CD4-positive, alpha-beta T cell treated with Interleukin-15 for 1 hour (primary cell): Measurements from ENCODE around the gene NTNG2.

ENCODE experiments used
- DNase-seq: peaks from one replicate; pipeline ENCODE4 v3.0.0-alpha.2; 2020

NTNG2 gene

DNA sequence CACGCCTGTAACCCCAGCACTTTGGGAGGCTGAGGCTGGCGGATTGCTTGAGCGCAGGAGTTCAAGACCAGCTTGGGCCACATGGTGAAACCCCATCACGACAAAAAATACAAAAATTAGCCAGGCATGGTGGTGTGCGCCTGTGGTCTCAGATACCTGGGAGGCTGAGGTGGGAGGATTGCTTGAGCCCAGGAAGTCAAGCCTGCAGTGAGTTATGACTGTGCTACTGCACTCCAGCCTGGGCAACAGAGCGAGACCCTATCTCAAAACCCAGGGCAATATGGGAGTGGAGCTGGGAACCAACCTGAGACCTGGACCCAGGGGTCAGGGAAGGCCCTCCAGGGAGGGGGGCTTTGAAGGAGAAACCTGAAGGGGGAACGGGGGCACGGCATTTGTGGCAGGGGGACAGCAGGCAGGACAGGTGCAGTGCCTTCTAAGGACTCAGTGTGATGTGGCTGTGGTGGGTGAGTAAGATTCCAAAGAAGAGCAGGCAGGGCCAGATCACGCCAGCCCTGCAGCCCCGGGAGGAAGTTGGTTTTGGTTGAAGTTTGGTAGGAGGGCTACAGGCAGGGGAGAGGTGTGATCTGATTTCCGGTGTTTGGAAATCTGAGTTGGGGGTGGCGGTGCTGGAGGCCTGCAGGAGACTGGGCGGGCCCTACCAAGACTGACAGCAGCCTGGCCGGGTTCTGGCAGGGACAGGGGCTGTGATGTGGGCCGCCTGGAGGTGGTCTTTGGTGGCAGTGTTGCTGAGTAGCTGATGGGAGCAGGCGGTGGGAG, 46.2 kb downstream of the NTNG2 start:
- no peak for DNase-seq

DNA sequence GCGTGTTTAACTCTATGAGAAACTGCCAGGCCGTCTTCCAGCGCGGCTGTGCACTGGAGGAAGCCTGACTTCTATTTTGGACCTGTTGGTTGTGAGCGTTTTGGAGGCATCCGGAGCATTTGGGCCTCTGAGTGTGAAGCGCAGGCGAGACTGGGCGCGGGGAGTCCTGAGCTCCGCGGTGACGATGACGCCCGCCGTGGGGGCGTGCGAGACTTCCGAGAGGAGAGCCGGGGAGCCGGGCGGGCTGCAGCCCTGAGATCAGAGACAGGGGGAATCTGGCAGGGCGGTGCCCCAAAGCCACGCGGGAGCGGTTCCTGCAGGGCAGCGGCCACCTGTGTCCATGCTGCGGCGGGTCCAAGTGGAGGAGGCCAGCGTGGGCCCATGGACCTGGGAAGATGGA, 47.4 kb downstream of the NTNG2 start:
- no peak for DNase-seq

DNA sequence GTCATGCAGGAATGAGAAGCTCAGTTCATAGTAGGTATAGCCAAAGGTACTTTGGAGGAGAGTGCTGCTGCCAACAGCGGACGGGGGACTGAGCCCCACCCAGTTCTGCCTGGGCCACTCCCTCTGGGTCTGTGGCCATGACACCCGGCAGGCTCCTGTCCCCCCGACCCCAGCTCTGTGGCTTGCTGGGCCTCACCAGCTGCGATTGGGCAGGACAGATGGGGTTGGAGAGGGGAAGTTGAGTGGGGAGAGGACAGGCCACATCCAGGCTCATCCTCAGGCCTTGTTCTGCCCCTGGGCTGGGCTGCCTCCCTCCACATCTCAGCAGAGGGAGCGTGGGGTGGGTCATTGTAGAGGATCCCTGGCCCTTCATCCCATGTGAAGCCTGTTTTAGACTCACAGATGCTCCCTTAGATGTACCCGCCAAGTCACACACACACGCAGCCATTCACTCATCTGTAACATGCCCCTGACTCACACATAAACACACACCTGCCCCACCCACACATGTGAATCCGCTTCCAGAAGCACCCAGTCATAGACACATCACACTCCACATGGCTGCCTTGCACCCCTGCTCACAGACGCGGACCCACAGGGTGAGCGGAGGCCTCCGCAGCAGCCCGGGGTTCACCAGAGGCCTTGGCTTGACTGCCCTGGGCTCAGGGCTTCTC, 48.8 kb downstream of the NTNG2 start:
- DNase-seq: no peak

DNA sequence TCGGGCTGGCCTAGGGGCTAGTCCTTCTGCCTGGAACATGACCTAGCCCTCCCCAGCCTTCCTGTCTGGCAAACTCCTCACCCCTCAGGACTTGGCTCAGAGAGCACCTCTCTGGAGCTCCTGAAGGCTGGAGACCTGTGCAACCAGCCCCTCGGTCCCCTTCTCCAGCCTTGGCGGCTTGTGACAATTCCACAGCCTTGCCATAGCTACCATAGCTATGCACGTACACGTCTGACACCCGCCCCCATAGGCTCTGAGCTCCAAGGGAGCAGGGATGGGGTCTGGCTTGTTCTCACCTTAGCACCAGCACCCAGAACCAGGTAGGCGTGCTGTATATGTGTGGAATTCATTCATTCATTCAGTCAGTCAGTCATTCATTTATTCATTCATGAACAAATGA, 49.7 kb downstream of the NTNG2 start:
- DNase-seq: no peak

DNA sequence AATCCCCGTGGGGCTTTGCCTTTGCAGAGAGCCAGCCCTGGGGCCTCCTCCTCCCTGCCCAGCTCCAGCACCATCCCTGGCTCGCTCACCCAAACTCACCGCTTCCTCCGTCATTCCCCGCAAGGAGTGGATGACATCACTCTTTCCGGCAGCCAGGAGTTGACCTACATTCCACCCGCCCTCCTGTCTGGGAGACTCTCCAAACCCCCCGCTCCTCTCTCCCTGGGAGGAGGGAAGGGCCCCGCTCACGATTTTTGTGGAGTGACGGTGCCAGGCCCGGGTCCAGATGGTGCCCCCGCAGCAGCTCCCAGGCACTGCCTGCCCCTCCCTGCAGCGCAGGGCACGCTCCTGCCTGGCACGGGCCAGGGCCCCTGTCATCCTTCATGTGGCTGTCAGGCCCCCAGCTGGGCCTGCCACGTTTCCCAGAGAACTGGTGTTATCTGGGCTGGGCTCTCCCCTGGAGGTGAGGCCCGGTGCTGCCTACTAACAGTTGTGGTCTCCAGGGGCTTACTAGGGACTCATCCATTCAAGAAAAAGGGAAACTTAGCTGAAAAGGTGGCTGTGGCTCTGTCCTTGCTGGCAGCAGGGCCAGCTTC, 52.3 kb downstream of the NTNG2 start:
- no peak for DNase-seq

DNA sequence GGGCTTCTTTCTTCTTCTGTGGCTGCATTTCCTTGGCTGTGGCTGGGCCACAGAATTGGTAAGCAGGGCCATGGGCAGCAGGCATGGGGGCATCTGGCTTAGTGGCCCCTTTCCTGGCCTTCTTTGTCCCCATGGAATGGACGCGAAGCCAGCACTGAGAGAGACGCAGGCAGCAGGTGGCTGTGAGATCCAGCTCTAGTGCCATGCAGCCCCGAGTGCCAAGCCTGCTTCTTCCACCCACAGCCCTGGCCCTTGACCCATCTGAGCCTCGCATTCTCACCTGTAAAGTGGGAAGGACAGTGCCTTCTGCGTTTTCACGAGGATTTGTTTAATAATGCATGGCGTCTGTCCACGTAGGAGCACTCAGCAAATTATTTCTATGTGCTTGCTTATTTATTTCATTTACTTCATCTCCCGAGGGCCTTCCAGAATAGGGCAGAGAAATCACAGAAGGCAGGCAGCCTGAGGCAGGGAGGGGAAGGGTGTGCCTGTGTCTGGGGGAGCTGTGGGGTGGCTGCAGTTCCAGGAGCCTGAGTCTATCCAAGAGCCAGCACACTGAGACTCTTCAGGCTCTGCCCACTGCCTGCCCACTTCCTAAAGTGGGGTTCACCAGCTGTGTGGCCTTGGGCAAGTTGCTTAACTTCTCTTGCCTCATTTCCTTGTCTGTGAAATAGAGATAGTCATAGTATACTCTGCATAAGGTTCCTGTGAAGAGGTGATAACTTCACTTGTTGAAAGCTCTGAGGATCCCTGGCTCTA, 55.2 kb downstream of the NTNG2 start:
- peak; percentile 44 for DNase-seq

DNA sequence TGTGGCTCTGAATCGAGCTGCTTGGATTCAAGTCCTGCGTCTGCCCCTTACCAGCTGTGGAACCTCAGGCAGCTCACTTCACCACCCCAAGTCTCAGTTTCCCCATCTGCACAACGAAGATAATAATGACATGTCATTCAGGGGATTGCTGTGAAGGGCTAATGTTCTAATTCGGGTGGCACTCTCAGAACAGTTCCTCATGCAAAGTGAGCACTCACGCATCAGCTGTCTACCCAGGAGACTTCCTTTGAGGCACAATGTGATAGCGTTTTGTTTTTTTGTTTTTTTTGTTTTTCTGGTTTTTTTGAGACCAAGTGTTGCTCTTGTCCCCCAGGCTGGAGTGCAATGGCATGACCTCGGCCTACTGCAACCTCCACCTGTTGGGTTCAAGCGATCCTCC, 56.4 kb downstream of the NTNG2 start:
- DNase-seq: no peak

DNA sequence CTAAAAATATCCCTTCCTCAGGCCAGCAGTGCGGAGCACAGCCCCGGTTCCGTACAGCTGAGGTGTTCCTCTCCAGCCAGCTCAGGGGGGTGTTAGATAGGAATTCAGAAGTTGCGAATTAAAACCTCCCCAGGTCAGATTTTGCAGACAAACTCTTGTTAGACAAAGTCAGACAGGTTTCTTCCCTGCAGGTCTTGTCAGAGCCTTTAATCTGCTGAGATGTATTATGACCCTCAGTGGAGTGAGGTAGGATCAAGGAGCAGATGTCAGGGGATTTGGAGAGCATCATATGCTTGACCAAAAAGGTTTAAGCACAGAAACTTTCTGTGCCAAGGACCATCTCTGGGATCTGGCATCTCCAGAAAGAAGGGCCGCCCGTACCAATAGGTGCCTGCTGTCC, 60.1 kb downstream of the NTNG2 start:
- DNase-seq: no peak

DNA sequence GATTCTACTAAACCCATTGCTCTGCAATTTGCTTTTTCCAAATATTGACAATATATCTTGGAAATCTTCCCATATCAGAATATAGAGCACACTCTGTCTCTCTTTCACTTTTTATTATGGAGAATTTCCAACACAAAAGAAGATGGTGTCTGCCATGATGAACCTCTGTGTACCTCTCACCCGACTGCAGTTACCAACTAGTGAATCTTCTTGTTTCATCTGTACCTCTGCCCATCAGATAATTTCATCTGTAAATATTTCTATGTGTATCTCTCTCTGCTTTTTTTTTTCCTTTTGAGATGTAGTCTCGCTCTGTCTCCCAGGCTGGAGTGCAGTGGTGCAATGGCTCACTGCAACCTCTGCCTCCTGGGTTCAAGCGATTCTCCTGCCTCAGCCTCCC, 62.8 kb downstream of the NTNG2 start:
- no peak for DNase-seq

DNA sequence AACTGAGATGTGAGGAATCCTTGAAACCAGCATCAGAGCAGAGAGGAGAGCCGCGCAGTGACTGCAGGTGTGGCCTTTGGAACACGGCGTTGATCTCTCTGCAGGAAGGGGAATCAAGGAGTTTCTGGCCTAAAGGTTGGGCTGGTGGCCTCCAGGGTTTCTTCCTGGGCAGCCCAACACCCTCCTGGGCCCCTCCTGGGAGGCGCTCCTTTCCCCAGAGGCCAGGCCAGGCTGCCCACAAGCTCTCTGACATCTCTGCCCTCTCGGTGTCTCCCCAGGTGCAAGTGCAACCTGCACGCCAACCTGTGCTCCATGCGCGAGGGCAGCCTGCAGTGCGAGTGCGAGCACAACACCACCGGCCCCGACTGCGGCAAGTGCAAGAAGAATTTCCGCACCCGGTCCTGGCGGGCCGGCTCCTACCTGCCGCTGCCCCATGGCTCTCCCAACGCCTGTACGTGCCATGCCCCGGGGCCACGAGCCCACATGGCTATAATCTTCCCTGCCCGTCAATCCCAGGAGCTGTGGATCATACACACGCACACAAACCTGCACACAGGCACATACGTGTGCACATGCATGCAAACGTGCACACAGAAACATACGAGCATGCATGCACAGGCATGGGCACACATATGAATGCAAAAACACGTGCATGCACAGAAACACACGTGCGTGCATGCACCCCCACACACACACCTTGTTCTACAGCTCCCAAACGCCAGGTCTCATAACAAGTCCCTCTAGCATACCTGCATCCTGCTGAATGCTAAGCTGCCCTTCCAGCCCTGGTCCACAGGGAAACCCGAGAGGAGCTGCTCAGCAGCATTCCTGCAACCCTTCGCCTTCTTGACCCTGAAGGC, 64.9 kb downstream of the NTNG2 start:
- DNase-seq: no peak

DNA sequence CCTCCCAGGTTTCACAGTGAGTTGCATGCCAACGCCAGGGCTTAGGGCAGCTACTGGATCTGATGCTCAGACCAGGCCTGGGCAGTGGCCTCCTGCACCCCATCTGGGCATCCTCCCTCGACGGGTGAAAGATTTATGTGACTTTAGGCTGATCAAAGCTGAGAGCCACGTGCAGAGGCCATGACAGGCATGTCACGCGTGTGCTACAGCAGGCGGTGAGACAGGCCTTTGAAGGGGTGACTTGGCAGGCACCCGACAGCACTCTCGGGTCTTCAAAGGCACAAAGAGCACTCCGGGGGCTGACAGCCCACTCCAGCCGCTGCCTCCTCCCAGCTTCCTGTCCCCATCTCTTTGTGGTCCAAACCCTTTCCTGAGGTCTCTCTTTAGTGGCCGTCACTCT, 66.2 kb downstream of the NTNG2 start:
- DNase-seq: no peak

DNA sequence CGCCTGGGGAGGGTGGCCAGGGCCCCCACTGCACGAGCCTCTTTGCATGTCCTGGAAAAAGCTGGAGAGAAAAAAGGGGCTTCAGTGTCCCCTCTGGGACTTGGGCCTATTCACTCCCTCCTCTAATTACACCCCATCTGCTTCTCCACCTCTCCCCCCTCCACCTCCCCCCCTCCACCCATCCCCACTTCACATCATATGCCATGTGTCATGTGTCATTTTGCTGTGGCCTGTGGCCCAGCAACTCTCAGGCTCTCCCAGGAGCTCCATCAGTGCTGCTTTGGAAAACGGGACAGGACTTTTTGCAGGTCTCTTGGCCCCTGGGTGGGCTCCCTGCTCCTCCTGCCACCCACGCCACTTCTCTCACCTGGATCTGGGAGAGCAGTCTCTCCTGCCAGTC, 68.7 kb downstream of the NTNG2 start:
- no peak for DNase-seq

DNA sequence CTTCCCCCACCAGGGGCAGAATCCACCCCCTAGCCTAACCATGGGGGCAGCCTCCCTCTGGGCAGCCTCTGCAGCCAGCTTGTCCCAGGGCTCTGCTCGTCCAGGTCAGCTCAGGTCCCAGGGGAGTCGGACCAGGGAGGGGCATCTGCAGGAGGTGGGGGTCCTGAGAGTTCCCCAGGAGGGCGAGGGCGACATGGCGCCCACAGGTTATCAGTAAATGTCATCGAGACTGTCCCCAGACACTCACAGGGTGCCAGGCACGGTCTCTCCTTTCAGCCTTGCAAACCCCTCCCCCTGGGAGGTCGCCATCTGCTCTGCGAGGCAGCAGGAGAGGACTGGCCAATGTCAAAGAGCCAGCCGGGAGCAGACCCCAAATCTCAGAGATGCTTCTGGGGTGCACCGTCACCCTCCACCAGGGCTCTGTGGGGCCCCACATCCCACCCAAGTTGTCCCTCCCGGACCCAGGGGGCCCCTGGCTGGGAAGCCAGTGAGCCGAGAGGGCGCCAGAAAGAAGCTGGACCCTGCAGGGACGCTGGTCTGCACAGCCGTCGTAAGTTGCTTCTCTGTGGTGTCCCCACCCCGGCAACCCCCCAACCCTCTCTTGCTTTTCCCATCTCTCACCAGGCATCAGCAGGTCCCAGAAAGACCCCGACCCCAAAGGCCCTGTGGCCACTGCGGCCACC, 69.3 kb downstream of the NTNG2 start:
- no peak for DNase-seq

DNA sequence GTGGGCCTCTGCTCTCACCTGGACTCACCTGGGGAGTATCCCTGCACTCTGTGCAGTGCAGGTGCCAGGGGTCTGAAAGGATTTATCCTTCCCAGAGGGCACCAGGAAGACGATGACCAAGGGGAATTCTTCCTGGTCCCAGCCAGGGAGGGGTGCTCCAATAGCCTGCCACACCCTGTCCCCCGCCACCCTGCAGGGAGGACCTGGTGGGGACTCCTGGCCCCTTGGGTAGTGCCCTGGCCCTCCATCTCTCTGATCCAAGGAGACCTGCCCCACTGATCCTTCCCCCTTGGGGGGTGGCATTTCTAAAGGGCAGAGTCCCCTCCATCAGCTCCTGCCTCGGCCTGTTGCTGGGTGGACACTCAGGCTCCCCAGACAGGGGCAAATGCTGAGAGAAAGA, 70.7 kb downstream of the NTNG2 start:
- no peak for DNase-seq

DNA sequence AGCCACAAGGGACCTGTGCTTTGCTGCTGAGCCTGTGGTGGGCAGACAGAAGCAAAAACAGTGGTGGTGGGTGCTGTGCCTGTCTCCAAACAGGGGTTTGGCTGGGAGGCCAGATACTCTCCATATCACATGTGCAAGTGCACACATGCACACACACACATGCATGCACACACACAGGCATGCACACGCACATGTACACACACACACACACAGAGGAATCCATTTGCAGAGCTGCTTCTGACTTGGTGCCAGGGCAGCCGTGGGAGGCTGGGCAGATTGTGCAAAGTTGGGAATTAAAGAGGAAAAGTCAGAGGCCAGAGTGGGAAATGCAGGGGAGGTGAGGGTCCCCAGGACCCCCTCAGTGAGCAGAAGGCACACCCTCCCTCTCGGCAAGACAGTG, 71.3 kb downstream of the NTNG2 start:
- DNase-seq: no peak

DNA sequence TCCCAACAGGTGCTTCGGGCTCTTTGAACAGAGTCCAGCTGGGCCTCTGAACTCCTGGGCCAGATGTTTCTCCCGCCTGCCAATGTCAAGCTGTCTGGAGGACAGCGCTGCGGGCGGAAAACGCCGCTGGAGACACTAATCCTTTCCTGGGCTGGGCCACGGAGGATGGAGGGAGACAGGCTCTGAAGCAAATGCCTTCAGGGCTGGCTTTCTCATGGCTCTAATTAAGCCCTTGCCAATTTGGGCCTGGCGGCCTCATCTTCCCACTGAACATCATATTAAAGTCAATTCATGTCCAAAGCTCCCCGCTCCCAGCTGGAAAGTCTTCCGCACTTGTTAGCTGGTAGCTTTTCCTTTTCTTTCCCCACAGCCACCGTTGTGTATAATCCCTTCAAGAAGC, 72.7 kb downstream of the NTNG2 start:
- no peak for DNase-seq

DNA sequence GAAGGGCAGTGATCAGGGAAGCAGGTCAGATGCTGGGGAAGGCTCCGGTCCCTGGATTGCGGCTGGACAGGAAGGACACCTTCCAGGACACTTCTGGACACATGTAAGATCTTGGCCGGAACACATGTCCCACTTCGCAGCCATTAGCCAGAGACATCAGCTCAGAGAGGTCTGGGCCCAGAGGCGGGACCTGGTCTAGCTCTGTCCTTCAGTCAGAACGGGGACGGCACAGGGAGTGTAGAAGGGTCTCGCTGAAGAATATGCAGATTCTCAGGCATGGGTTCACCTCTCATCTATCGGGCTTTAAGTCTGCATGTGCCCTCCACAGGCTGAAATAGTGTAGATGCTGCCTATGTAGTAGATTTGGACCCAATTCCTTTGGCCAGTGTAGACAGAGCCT, 73.3 kb downstream of the NTNG2 start:
- no peak for DNase-seq

DNA sequence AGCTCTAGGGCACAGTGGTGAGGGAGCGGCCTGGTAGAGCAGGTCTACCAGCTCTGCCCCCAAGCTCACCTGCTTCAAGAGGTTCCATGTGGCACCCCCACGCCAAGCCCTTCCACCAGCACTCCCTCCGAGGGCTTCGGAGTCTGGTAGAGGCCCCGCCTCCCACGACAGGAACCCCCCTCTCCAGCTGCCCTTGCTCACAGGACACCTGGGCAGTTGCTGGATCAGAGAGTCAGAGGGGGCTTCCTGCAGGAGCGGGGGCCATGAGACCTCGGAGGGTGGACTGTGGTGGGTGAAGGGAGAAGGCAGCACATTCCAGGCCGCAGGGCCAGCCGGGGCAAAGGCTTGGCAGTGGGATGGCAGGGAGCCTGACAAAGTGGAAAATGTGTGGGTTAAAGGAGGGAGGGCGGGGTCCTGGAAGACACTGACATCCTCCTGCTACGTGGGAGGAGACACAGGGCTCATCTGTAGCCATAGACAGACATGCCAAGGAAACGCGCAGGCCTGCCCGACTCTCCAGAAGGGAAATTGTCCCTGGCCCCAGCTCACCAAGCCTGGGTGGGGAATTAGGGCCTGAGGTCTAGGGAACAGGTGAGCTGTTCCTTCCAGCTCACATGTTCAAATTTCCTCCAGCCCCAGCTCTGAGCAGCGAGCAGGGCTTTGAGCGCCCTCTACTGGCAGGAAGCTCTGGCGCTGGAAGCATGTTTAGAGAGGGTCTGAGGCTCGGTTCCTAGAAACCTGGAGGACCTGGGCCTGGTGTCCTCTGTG, 74.2 kb downstream of the NTNG2 start:
- DNase-seq: peak; percentile 71

DNA sequence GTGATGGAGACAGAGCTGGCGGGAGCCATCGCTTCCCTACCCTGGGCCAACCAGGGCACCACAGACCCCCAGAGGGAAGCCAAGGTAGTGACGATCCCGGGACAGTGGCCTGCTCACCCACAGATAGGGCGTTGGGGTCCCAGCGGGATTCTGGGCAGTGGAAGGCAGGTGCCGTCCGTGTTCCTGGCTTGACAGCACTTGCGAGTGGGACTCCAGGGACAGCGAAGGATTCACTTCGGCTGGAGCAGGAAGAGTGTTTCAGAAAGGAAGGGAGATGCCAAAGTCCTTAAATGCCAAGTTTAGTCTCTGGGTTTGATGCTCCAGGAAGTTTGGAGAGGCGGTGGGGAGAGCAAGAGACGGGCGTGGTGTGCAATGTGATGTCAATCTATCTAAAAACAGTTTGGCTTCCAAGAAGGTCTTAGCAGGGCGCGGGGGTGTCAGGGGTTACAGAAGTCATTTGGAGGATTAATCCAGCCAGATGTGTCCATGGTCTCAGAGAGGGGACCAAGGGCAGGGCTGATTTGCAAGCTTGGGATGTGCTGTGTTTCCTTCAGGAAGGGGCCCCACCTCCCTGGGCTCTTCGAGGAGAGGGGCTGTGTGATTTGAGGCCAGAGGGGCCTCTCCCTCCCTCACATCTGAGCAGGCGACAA, 74.9 kb downstream of the NTNG2 start:
- no peak for DNase-seq

DNA sequence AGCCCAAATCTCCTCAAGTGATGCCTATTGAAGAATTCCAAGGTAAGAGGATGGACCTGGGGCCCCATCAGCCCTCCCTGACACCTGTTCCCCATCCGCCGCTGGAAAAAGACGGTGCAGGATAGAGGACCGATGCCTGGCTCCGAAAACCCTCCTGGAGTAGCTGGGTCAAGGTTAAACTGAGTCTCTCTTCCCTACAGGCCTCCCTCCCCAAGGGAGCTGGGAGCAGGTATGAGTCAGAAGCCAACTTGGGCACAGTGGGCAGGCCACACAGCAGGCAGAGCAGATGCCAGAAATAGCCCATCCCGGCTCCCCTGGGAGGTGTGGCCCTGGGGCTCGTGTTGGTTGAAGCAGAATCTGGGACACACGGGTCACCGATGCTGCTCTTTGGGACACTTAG, 75.6 kb downstream of the NTNG2 start:
- no peak for DNase-seq
